NCI-H748 (cell line): ENCODE measurements around the gene ZDHHC7.
"Not testable (repeated sequence)": the region's sequence is repeated elsewhere in the genome, so short reads cannot be mapped to it uniquely, and the experiment has no call there.

Experiments used
- DNase-seq: peaks from one replicate; lab custom pipeline; 2025; ENCODE audit not compliant: unreplicated experiment; lab: John Stamatoyannopoulos, UW

ZDHHC7 gene, protein sequence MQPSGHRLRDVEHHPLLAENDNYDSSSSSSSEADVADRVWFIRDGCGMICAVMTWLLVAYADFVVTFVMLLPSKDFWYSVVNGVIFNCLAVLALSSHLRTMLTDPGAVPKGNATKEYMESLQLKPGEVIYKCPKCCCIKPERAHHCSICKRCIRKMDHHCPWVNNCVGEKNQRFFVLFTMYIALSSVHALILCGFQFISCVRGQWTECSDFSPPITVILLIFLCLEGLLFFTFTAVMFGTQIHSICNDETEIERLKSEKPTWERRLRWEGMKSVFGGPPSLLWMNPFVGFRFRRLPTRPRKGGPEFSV

DNA sequence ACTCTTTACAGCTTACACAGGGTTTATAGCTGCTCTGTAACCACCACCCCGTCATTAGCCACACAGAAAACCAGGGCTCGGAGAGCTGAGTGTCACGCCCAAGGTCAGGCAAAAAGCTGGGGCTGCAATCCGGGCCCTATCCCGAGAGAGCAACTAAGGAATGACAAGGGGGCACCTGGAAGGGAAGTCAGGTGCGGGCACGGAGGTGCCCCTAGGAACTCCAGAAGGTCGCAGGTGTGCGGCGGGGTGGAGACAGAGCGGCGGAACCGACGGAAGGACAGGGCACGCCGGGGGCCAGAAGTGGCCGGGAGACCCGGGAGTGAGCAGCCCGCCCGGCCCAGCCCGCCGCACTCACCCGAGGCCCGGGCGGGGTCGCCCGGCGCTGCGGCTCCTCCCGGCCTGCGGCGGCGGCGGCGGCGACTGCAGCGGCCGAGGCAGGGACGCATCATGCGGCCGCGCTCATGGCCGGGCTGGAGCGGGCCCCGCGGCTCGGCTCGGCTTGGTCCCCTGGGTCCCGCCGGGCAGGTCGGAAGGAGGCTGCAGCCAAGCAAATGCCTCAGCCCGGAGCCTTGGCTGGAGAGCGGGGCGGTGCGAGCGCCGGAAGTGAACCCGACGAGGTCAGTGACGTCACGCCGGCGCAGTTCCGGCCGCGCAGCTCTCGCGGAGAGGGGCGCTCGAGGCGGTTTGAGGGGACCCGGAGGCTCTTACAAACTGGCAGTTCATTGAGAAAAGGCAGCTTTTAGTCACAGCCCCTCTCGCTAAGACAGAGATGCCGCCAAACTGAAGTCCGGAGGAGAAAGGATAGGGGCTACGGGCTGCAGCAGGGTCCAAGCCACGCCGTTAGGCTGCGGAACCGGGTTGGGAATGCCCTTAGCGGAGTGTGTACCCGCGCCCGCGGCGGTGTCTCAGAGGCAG is at the start of gene ZDHHC7:
TSS of gene ZDHHC7 (minus strand) at position 605 of the 915 bp plus-strand sequence. CDS start 20,917 bp downstream, outside the sequence.
- peak; percentile 78 for DNase-seq

GRCh38 chr16:85058909-85059308 is 47.6 kb upstream of the ZDHHC7 start:
- no peak for DNase-seq

- DNase-seq, result no peak
Observed at GRCh38 chr16:85057948-85058347, 46.6 kb upstream of the ZDHHC7 start.

GRCh38 chr16:85057212-85057889 is 46.0 kb upstream of the ZDHHC7 start:
- DNase-seq, result peak; percentile 27

DNA sequence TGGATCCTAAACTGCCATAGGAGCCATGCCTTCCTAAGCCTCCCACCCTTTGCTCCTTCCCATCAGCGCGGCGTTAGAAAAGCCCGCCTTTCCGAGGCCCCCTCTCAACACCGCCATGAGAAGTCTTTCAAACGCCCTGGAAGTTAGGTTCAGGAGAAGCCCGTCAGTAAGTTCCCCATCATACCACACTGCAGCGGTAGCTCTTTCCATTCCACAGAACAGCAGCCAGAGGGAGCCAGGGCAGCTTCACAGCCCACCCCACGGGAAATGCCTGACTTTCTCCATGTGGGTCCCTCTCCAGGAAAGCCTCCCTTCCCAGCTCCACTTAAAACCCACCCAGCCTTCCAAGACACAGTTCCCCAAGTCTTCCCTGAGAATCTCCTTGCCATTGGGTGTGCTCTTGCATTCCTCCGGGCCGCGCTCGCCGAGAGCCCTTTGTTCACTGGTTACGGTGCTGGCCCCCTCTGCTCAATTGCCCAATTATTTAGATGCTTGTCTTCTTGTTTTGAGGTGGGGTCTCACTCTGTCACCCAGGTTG is 44.9 kb upstream of the ZDHHC7 start:
- DNase-seq, result no peak

DNA sequence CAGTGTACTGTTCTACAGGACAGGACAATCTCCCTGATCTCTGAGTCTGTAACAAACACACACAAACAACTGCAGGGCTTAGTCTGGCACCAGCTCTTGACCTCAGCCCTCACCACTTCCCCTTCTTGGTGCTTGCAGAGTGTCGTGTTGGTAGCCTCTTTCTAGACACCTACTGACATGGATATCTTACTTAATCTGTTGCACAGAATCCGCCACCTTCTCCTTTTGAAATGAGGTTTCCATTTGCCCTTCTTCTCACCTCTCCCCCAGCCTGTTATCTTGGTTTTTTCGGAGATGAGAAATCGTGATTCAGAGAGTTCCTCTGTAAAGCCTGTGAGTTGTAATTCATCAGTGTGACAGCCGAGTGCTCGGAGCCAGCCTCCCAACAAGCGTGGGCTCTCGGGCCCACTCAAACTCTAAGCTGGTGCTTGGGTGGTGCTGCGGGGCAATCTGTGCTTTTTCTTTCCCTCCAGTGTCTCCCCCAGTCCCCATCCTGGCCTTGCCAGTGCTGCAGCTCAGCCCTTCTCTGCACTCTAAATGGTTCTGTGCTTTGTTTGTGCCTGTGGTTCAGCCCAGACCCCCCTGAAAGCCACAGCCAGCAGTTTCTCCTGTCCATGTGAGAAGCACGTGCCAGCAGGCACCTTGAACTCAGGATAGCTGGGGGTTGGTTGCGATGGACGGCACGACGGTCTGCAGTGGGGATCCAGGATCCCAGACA is 44.3 kb upstream of the ZDHHC7 start:
- no peak for DNase-seq

GRCh38 chr16:85054948-85055492 is 43.7 kb upstream of the ZDHHC7 start:
- DNase-seq, result no peak

DNA sequence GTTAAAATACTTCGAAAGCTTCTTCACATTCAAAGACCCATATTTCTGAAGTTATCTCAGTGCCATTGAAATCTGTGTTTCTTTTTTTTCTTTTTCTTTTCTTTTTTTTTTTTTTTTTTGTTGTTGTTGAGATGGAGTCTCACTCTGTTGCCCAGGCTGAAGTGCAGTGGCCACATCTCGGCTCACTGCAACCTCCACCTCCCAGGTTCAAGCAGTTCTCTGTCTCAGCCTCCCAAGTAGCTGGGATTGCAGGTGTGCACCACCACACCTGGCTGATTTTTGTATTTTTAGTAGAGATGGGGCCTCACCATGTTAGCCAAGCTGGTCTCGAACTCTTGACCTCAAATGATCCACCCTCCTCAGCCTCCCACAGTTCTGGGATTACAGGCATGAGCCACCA is 43.0 kb upstream of the ZDHHC7 start:
- not testable (repeated sequence) for DNase-seq

DNA sequence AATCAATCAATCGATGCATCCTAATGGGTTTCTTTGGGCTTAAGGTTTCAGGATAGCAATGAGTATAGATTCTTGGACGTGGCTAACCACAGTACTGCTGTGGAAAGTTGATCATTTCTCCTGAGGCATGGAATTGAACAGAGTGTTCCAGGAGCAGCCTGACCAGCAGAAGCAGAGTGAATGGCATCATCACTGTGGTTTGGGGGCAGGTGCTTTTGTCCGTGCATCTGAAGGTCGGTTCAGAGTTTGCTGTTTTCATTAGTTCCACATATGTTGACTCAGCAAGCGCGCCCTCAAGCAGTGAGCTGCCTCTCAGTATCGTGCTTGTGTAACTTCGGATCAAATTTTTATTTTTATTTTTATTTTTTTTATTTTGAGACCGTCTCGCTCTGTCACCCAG is 41.2 kb upstream of the ZDHHC7 start:
- no peak for DNase-seq

DNA sequence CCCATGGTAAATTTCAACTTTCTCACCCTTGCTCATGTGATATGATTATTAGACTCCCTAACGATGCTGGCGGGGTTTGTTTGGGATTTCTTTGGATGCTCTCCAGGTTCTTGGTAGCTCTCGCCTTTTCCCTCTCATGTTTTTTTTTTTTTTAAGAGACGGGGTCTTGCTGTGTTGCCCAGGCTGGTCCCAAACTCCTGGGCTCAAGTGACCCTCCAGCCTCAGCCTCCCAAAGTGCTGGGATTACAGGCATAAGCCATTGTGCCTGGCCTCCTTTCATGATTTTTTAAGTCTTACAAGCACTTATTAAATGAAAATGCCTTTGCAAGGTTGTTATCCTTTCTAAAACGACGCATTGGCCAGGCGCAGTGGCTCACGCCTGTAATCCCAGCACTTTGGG is 40.3 kb upstream of the ZDHHC7 start:
- DNase-seq, result no peak

GRCh38 chr16:85051067-85051581 is 39.8 kb upstream of the ZDHHC7 start:
- no peak for DNase-seq

- no peak for DNase-seq
Observed at GRCh38 chr16:85049706-85050305, 38.5 kb upstream of the ZDHHC7 start.

DNA sequence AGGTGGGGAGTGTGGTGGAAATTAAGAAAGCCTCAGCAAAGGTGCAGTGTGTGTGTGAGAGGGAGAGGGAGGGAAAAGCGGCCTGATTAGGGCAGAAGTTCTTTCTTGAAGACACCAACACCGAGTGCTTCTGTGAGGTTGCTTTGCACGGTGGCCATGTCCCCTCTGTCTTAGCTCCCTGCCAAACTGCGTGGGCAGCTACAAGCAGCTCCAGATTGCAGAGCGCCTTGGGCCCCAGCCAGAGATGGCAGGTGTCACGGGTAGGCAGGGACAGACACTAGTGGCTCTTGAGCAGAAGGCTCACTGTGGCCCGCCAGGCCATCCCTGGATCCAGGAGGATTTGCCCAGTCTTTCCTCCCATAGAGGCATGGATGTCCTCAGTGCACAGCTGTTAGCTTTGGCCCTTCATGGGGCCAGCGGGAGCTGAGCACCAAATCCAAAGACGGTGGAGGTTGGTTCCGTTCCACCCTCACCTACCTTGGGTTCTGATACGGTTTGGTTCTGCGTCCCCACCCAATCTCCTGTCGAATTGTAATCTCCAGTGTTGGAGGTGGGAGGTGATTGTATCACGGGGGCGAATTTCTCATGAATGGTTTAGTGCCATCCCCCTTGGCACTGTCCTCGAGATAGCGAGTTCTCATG is 37.7 kb upstream of the ZDHHC7 start:
- DNase-seq, result no peak

- no peak for DNase-seq
Observed at GRCh38 chr16:85047867-85048455, 36.6 kb upstream of the ZDHHC7 start.

GRCh38 chr16:85046931-85047866 is 35.9 kb upstream of the ZDHHC7 start:
- DNase-seq, result no peak

- DNase-seq, result no peak
Observed at GRCh38 chr16:85046472-85046916, 35.2 kb upstream of the ZDHHC7 start.

- no peak for DNase-seq
Observed at GRCh38 chr16:85045641-85046471, 34.5 kb upstream of the ZDHHC7 start.
